Fibroblast of mammary gland (primary cell): Measurements from ENCODE around the gene ABT1.

ENCODE experiments used
- DNase-seq: peaks from one replicate; pipeline ENCODE4 v3.0.0-alpha.2; 2010; ENCODE audit warnings: low read depth
- H3K4me3 ChIP-seq: 2 replicates; pipeline ENCODE4 v1.5.1; 2011; ENCODE audit warnings: low read depth, mild to moderate bottlenecking, low read length, moderate library complexity; ENCODE audit not compliant: control insufficient read depth
- CTCF ChIP-seq: conservative IDR thresholded peaks from 2 replicates; pipeline ENCODE4 v1.5.1; 2011; ENCODE audit warnings: low read depth, low read length, inconsistent platforms; ENCODE audit not compliant: control insufficient read depth, insufficient read depth

ABT1 gene

GRCh38 chr6:26602262-26602661, 5.5 kb downstream of the ABT1 start:
- TF ChIP-seq CTCF: no peak
- no peak for DNase-seq
- H3K4me3 ChIP-seq: no peak overlapping the region

GRCh38 chr6:26604026-26604425, 7.3 kb downstream of the ABT1 start:
- DNase-seq: no peak
- TF ChIP-seq CTCF: no peak
- no peak overlapping the region for H3K4me3 ChIP-seq

GRCh38 chr6:26604797-26605196, 8.0 kb downstream of the ABT1 start:
- no peak for DNase-seq
- H3K4me3 ChIP-seq: no peak overlapping the region
- TF ChIP-seq CTCF: no peak

GRCh38 chr6:26607434-26608230, 10.9 kb downstream of the ABT1 start:
- peak; percentile 85 for TF ChIP-seq CTCF
- DNase-seq: peak; percentile 59
- no peak overlapping the region for H3K4me3 ChIP-seq

- no peak for TF ChIP-seq CTCF
Measured at GRCh38 chr6:26609463-26609862, 12.7 kb downstream of the ABT1 start.

GRCh38 chr6:26611599-26611998, 14.8 kb downstream of the ABT1 start:
- H3K4me3 ChIP-seq: no peak overlapping the region
- no peak for DNase-seq
- no peak for TF ChIP-seq CTCF

More at GRCh38 chr6:26609463-26609862, 12.7 kb downstream of the ABT1 start:
- no peak for DNase-seq
- no peak overlapping the region for H3K4me3 ChIP-seq

- H3K4me3 ChIP-seq: no peak overlapping the region
- DNase-seq: no peak
- no peak for TF ChIP-seq CTCF
Measured at GRCh38 chr6:26613201-26613600, 16.4 kb downstream of the ABT1 start.
